ENCODE data around the gene CRTAC1.

The CRTAC1 gene

DNA sequence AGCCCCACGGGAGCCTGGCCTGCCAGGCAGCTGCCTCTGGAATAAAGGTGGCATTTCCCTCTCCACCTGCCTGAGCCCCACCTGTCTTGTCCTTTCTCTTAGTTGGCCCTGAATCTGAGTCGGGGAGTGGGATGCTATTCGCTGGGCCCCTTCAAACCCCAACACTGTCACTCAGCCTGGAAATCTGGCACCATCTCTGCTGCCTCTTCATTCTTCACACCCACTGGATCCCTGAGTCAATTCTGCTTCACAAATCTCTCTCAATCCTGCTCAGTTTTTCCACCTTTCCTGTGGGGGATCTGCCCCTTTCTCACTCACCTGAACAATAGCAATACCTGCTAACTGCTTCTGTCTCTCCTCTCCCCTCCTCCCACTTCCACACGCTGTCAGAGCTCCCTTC lies 10.6 kb downstream of the CRTAC1 start:
- no peak overlapping the region for H3K4me3 ChIP-seq (ENCODE audit: control insufficient read depth in 1 of 7, extremely low read depth in 1 of 7, insufficient read depth in 4 of 7, low read depth in 2 of 7, low read length in 6 of 7)
- H3K27me3 ChIP-seq (replicated peaks in 2 of 5; ENCODE audit: control insufficient read depth in 4 of 5, insufficient read depth in 5 of 5, low read length in 4 of 5), result peaks cover 0 to 50% (median 27%) of the 10 kb centered on the region in 5 experiments
- no peaks in the 10 kb centered on the region for H3K9me3 ChIP-seq (ENCODE audit: control extremely low read depth in 1 of 5, control insufficient read depth in 4 of 5, insufficient read depth in 2 of 5, low read depth in 1 of 5, low read length in 4 of 5)
- POLR2A ChIA-PET, result no interaction called here
- WGBS (ENCODE audit: insufficient coverage), result 78% methylated on average over 3 of the region's 4 CpGs
- CTCF ChIA-PET, result interaction anchor here (0.8 to 2.3 kb wide), 2 partner anchors 21 to 55 kb away, joined by 3 to 7 read pairs; no protein-coding TSS in a partner anchor
- no peak overlapping the region for H3K27ac ChIP-seq (ENCODE audit: insufficient read depth in 1 of 2, low read depth in 1 of 2, low read length in 2 of 2, poor library complexity in 1 of 2, severe bottlenecking in 2 of 2)
- no peaks in the 10 kb centered on the region for H3K36me3 ChIP-seq (ENCODE audit: control insufficient read depth in 4 of 4, insufficient read depth in 4 of 4, low read length in 3 of 4)
- no peak for DNase-seq
- no peaks in the 10 kb centered on the region for H3K4me1 ChIP-seq (ENCODE audit: control extremely low read depth in 1 of 4, control insufficient read depth in 4 of 4, insufficient read depth in 4 of 4, low read length in 3 of 4)

DNA sequence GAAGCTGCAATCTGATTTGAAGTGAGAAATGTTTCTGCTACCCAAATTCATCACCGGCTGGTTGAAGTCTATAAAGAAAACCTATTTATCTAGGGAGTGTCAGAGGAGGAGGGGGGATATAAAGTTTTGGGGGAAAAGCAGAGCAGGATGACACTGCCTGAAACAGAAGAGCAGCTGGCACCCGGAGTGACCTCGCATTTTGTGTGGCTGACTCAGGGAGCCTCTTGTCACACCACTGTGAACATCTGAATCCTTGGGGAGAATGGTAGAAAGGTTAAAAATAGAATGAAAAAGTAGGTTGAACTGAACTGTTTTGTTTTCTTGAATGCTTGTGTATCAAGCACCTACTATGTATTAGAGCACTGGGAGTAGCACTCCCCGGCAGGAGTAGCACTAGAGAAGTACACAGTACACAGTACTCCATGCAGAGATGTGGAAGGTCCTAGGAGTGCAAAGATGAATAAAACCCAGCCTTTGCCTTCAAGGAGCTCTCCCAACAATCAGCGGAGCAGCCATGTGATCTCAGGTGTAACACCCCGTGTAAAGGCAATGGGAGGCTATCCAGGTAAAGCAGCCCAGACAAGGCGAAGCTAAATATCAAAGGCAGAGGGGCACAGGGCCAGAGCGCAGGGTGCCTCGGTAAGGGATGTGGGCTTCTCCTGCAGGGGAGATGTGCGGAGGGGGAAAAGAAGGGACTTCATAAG lies 13.5 kb downstream of the CRTAC1 start:
- Histone ChIP-seq H3K27me3 (replicated peaks in 2 of 5; ENCODE audit: control insufficient read depth in 4 of 5, insufficient read depth in 5 of 5, low read length in 4 of 5) (peaks cover 0 to 47% (median 26%) of the 10 kb centered on the region in 5 experiments), H3K27ac (ENCODE audit: insufficient read depth in 1 of 2, low read depth in 1 of 2, low read length in 2 of 2, poor library complexity in 1 of 2, severe bottlenecking in 2 of 2) (no peak overlapping the region), H3K4me3 (ENCODE audit: control insufficient read depth in 1 of 7, extremely low read depth in 1 of 7, insufficient read depth in 4 of 7, low read depth in 2 of 7, low read length in 6 of 7) (no peak overlapping the region), H3K9me3 (ENCODE audit: control extremely low read depth in 1 of 5, control insufficient read depth in 4 of 5, insufficient read depth in 2 of 5, low read depth in 1 of 5, low read length in 4 of 5) (peaks cover 0 to 2% (median 0%) of the 10 kb centered on the region in 5 experiments), H3K4me1 (ENCODE audit: control extremely low read depth in 1 of 4, control insufficient read depth in 4 of 4, insufficient read depth in 4 of 4, low read length in 3 of 4) (no peaks in the 10 kb centered on the region), H3K36me3 (ENCODE audit: control insufficient read depth in 4 of 4, insufficient read depth in 4 of 4, low read length in 3 of 4) (no peaks in the 10 kb centered on the region)
- CTCF ChIA-PET, result interaction anchor here (1.6 to 2.5 kb wide), 2 partner anchors 10 to 11 kb away, joined by 4 to 9 read pairs; no protein-coding TSS in a partner anchor
- 95% methylated on average over 10 of the region's 10 CpGs for WGBS (ENCODE audit: insufficient coverage)
- POLR2A ChIA-PET, result no interaction called here
- DNase-seq, result no peak

DNA sequence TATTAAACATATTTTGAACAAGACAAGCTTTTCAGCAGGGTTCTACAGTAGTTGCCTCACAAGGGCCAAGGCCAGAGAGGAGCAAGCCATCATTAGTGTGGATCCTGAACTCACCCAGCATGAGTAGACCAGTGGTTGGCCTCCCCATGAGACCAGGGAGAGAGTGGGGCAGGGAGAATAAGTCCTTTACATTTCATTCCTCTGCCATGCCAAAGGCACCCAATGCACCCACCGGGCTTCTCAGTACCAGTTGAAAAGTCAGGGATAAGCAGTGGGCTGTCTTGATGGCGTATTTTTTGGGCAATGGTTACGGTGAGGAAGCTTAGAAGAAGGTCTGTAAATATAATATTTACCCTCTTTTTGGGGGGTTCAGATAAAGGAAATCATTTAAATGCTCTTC lies 16.6 kb downstream of the CRTAC1 start:
- ChIA-PET CTCF (no interaction called here), POLR2A (no interaction called here)
- H3K4me3 ChIP-seq (ENCODE audit: control insufficient read depth in 1 of 7, extremely low read depth in 1 of 7, insufficient read depth in 4 of 7, low read depth in 2 of 7, low read length in 6 of 7), result no peak overlapping the region
- H3K9me3 ChIP-seq (ENCODE audit: control extremely low read depth in 1 of 5, control insufficient read depth in 4 of 5, insufficient read depth in 2 of 5, low read depth in 1 of 5, low read length in 4 of 5), result peaks cover 0 to 2% (median 0%) of the 10 kb centered on the region in 5 experiments
- peaks cover 0 to 48% (median 19%) of the 10 kb centered on the region in 5 experiments for H3K27me3 ChIP-seq (replicated peaks in 2 of 5; ENCODE audit: control insufficient read depth in 4 of 5, insufficient read depth in 5 of 5, low read length in 4 of 5)
- no peaks in the 10 kb centered on the region for H3K36me3 ChIP-seq (ENCODE audit: control insufficient read depth in 4 of 4, insufficient read depth in 4 of 4, low read length in 3 of 4)
- WGBS (ENCODE audit: insufficient coverage), result no CpG with 5 or more reads among the region's 3 CpGs
- H3K4me1 ChIP-seq (ENCODE audit: control extremely low read depth in 1 of 4, control insufficient read depth in 4 of 4, insufficient read depth in 4 of 4, low read length in 3 of 4), result no peaks in the 10 kb centered on the region
- DNase-seq, result no peak
- H3K27ac ChIP-seq (ENCODE audit: insufficient read depth in 1 of 2, low read depth in 1 of 2, low read length in 2 of 2, poor library complexity in 1 of 2, severe bottlenecking in 2 of 2), result no peak overlapping the region

DNA sequence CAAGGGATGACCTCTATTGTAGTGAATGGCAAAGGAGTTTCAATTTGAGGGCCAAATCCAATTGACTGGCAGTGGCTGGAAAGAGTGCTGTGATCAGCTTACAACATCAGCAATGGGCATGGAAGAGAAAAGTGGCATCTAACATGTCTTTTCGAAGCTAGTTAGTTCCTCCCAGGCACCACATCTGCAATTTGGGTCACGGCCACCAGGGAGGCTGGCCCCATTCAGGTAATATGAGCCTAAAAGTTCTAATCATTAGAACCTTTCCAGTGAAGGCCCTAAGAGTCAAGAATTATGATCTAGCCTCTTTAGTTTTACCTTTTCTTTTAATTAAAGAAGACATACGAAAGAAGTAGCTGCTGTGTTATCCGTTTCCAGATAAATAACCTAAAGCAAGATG lies 17.3 kb downstream of the CRTAC1 start:
- ChIA-PET CTCF (interaction anchor here (1.5 kb wide), 1 partner anchor 33 kb away, joined by 5 read pairs; no protein-coding TSS in a partner anchor), POLR2A (no interaction called here)
- Histone ChIP-seq H3K4me1 (ENCODE audit: control extremely low read depth in 1 of 4, control insufficient read depth in 4 of 4, insufficient read depth in 4 of 4, low read length in 3 of 4) (no peaks in the 10 kb centered on the region), H3K27ac (ENCODE audit: insufficient read depth in 1 of 2, low read depth in 1 of 2, low read length in 2 of 2, poor library complexity in 1 of 2, severe bottlenecking in 2 of 2) (no peak overlapping the region), H3K9me3 (ENCODE audit: control extremely low read depth in 1 of 5, control insufficient read depth in 4 of 5, insufficient read depth in 2 of 5, low read depth in 1 of 5, low read length in 4 of 5) (peaks cover 0 to 2% (median 0%) of the 10 kb centered on the region in 5 experiments), H3K4me3 (ENCODE audit: control insufficient read depth in 1 of 7, extremely low read depth in 1 of 7, insufficient read depth in 4 of 7, low read depth in 2 of 7, low read length in 6 of 7) (no peak overlapping the region), H3K27me3 (replicated peaks in 2 of 5; ENCODE audit: control insufficient read depth in 4 of 5, insufficient read depth in 5 of 5, low read length in 4 of 5) (peaks cover 0 to 51% (median 19%) of the 10 kb centered on the region in 5 experiments), H3K36me3 (ENCODE audit: control insufficient read depth in 4 of 4, insufficient read depth in 4 of 4, low read length in 3 of 4) (no peaks in the 10 kb centered on the region)
- no peak for DNase-seq
- 83% methylated on average over 4 of the region's 4 CpGs for WGBS (ENCODE audit: insufficient coverage)

DNA sequence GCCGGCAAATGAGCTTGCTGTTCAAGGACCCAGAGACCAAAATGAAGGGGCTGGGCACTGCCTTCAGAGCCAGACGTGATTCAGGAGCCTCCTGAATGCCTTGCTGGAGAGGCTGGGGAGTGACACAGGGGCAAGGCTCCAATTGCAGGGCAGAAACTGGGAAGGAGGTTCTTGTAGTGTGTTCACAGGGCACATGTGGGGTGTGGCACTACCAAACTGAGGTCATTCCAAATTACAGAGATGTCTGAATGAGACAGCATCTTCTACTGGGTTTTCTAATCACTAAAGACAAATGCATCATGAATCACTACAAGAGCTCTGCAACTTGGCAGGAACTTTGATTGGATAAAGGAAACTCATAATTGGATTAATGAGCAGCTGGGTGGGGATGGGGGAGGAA lies 17.8 kb downstream of the CRTAC1 start:
- Histone ChIP-seq H3K36me3 (ENCODE audit: control insufficient read depth in 4 of 4, insufficient read depth in 4 of 4, low read length in 3 of 4) (no peaks in the 10 kb centered on the region), H3K4me1 (ENCODE audit: control extremely low read depth in 1 of 4, control insufficient read depth in 4 of 4, insufficient read depth in 4 of 4, low read length in 3 of 4) (no peaks in the 10 kb centered on the region), H3K27me3 (replicated peaks in 2 of 5; ENCODE audit: control insufficient read depth in 4 of 5, insufficient read depth in 5 of 5, low read length in 4 of 5) (peaks cover 0 to 53% (median 19%) of the 10 kb centered on the region in 5 experiments), H3K4me3 (ENCODE audit: control insufficient read depth in 1 of 7, extremely low read depth in 1 of 7, insufficient read depth in 4 of 7, low read depth in 2 of 7, low read length in 6 of 7) (no peak overlapping the region), H3K27ac (ENCODE audit: insufficient read depth in 1 of 2, low read depth in 1 of 2, low read length in 2 of 2, poor library complexity in 1 of 2, severe bottlenecking in 2 of 2) (no peak overlapping the region), H3K9me3 (ENCODE audit: control extremely low read depth in 1 of 5, control insufficient read depth in 4 of 5, insufficient read depth in 2 of 5, low read depth in 1 of 5, low read length in 4 of 5) (peaks cover 0 to 2% (median 0%) of the 10 kb centered on the region in 5 experiments)
- DNase-seq, result no peak
- POLR2A ChIA-PET, result no interaction called here
- WGBS (ENCODE audit: insufficient coverage), result 86% methylated on average over 2 of the region's 2 CpGs
- CTCF ChIA-PET, result interaction anchor here (1.5 kb wide), 1 partner anchor 33 kb away, joined by 5 read pairs; no protein-coding TSS in a partner anchor

DNA sequence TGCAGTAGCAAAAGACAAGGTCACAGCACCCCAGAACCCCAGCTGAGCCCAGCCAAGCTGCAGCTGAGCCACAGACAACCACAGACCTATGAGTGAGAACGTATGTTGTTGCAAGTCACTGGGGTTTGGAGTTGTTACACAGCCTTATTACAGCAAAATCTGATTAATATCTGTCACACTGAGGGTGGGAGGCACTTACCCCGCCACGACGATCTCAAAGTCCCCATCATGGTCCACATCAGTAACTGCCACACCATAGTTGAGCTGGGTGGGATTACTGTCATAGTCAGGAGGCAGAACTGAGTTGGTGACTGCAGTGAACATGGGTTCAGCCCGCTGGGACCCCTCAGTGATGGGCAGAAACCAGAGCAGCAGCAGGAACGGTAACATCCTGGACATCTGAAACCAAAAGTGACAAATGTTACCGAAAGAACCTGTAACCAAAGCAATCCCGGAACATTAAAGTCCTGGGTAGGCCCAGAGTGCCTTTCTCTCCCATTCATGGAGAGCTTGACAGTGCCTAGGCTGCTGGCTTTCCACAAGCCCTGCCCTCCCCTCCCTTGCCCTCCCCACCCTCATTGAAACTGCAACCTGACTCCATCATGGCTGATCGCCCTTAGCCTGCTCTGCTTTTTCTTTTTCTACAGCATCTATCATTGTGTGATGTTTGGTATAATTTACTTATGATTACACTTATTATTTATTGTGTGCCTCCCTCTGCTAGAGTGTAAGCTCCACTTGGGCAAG lies 19.3 kb downstream of the CRTAC1 start:
- Histone ChIP-seq H3K9me3 (ENCODE audit: control extremely low read depth in 1 of 5, control insufficient read depth in 4 of 5, insufficient read depth in 2 of 5, low read depth in 1 of 5, low read length in 4 of 5) (peaks cover 0 to 2% (median 0%) of the 10 kb centered on the region in 5 experiments), H3K4me1 (ENCODE audit: control extremely low read depth in 1 of 4, control insufficient read depth in 4 of 4, insufficient read depth in 4 of 4, low read length in 3 of 4) (peaks cover 0 to 3% (median 1%) of the 10 kb centered on the region in 4 experiments), H3K4me3 (ENCODE audit: control insufficient read depth in 1 of 7, extremely low read depth in 1 of 7, insufficient read depth in 4 of 7, low read depth in 2 of 7, low read length in 6 of 7) (no peak overlapping the region), H3K27me3 (replicated peaks in 2 of 5; ENCODE audit: control insufficient read depth in 4 of 5, insufficient read depth in 5 of 5, low read length in 4 of 5) (peaks cover 0 to 60% (median 14%) of the 10 kb centered on the region in 5 experiments), H3K36me3 (ENCODE audit: control insufficient read depth in 4 of 4, insufficient read depth in 4 of 4, low read length in 3 of 4) (no peaks in the 10 kb centered on the region), H3K27ac (ENCODE audit: insufficient read depth in 1 of 2, low read depth in 1 of 2, low read length in 2 of 2, poor library complexity in 1 of 2, severe bottlenecking in 2 of 2) (no peak overlapping the region)
- CTCF ChIA-PET, result no interaction called here
- POLR2A ChIA-PET, result no interaction called here
- WGBS (ENCODE audit: insufficient coverage), result 92% methylated on average over 4 of the region's 9 CpGs
- DNase-seq, result no peak

DNA sequence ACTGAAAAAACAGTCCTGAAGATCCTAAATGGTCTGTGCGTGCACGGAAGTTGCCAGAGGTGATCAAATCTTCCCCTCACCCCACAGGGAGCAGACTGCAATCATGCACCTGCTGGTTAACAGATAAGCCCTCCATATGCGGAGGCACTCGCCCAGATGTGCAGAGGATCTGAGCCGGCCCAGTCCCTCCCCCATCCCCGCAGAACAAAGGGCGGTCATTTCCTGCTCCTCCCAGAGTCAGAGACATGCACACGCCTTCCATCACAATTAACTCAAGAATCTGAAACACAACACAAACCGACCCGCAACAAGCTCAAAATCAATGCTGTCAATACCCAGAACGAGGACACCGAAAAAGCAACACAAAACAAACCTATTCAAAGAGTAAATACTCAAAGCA lies 24.2 kb downstream of the CRTAC1 start:
- DNase-seq, result peak in 1 of 3 donors; percentile 1
- ChIA-PET POLR2A (interaction anchor here (0.6 kb wide), 1 partner anchor 12 kb away, joined by 3 read pairs; no protein-coding TSS in a partner anchor), CTCF (interaction anchor here (1.7 kb wide), 1 partner anchor 10 kb away, joined by 4 read pairs; no protein-coding TSS in a partner anchor)

More for the DNA sequence above, 24.2 kb downstream of the CRTAC1 start:
- no peak overlapping the region for H3K4me3 ChIP-seq (ENCODE audit: control insufficient read depth in 1 of 7, extremely low read depth in 1 of 7, insufficient read depth in 4 of 7, low read depth in 2 of 7, low read length in 6 of 7)
- H3K36me3 ChIP-seq (ENCODE audit: control insufficient read depth in 4 of 4, insufficient read depth in 4 of 4, low read length in 3 of 4), result no peaks in the 10 kb centered on the region
- 14% methylated on average over 8 of the region's 12 CpGs for WGBS (ENCODE audit: insufficient coverage)
- H3K9me3 ChIP-seq (ENCODE audit: control extremely low read depth in 1 of 5, control insufficient read depth in 4 of 5, insufficient read depth in 2 of 5, low read depth in 1 of 5, low read length in 4 of 5), result no peaks in the 10 kb centered on the region
- H3K4me1 ChIP-seq (ENCODE audit: control extremely low read depth in 1 of 4, control insufficient read depth in 4 of 4, insufficient read depth in 4 of 4, low read length in 3 of 4), result peaks cover 0 to 5% (median 2%) of the 10 kb centered on the region in 4 experiments
- no peak overlapping the region for H3K27ac ChIP-seq (ENCODE audit: insufficient read depth in 1 of 2, low read depth in 1 of 2, low read length in 2 of 2, poor library complexity in 1 of 2, severe bottlenecking in 2 of 2)
- H3K27me3 ChIP-seq (replicated peaks in 2 of 5; ENCODE audit: control insufficient read depth in 4 of 5, insufficient read depth in 5 of 5, low read length in 4 of 5), result peaks cover 0 to 37% (median 9%) of the 10 kb centered on the region in 5 experiments
